Measurements from ENCODE around the gene CD47. TPM values are rescaled to one million over a fixed set of nuclear protein-coding genes. Genes with fewer than 3 reads are reported as not detected.

Gene CD47
- polyA plus RNA-seq, 5 donors = 107 to 238 (median 189) TPM

GRCh38 chr3:108096532-108097321, 5.9 kb upstream of the CD47 start:
- DNase-seq = no peak

DNA sequence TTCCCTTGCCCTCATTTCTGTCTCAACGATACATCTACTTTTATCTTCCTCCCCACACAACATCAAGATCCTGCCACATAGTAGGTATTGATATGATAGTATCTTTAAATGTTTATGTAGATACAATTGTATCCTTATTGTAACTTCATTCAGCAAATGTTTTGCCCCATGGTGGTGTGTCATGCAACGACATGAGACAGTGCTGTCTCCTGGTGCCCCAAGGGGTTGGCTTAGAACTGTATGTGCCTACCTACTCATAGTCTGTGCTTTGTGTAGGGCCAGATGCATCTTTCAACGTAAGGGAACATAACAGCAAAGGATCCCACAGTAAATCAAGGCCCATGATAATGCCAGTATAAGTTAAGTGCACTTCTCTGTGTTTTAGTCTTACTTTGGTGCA, 2.8 kb upstream of the CD47 start:
- no peak for DNase-seq

GRCh38 chr3:108093021-108093420, 2.2 kb upstream of the CD47 start:
- no peak for DNase-seq

DNA sequence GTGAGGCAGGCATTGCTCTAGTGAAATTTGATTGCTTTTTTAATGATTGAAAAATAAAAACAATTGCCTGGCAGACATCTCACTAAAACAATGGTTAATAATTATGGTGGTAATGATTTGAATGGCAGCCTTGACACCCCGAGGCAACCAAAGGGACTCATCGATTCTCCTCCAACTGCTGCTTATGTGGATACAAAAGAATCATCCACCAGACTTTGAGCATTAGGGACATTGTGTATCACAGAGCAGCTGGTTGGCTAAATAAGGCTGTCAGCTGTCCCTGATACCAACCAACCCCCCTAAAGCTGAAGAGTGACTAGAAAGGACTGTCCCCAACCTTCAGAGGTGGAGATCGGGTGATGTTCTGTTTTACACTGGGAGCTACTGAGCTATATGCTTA, 1.7 kb upstream of the CD47 start:
- no peak for DNase-seq

DNA sequence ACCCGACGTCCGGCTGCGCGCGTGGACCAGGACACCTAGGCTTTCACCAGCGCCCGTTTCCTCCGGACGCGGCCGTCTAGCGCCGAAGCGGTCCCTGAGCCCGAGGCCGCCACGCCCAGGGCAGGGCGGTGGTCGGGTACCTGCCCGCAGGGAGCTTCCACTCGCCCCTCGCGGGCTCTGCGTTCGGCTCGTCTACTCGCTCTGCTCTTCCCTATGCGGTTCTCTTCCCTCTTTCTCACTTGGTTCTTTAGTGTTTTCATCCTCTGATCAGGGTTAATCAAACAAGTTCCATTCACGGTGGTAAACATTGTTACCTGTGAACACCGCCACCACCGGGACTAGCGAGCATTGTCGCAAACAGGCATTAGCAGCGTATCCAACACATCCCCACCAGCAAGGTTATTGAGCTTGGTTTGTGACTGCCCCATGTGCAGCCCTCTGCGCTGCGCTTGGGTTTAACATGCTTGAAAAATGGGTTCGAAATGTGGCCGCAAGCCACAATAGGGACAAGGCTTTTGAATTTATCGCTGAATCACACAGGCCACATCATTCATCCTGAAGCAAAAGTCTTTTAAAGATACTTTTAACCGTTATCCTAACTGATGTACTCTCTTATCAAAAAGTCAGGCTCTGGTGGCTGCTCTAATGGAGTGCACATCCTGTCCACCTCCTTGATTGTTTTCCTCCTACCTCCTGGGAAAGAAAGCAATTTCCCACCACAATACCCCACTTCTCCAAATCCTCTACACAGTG, 843 bp upstream of the CD47 start:
- DNase-seq = no peak

- DNase-seq = peak; percentile 65 to 67
Measured at GRCh38 chr3:108090049-108090700, 656 bp downstream of the CD47 start.

DNA sequence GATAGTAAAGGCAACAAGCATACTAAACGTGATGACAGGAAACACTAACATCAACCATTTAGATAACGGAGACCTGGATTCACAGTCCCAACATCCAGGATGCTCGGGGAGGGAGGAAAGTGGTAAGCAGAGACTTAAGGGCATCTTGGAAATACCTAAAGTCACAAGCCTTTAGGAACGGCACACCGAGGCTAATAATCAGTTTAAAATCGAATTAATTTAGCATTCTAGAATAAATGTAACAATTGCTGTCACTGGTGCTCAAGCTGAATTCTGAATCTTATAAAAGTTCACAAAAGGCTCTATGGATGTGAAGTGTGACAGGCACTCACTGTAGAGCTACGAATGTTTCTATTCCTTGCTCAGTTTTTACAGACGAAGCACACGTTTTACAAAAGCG, 1.3 kb downstream of the CD47 start:
- DNase-seq = no peak

- no peak for DNase-seq
Measured at GRCh38 chr3:108088697-108089096, 2.1 kb downstream of the CD47 start.

- no peak for DNase-seq
Measured at GRCh38 chr3:108088146-108088545, 2.7 kb downstream of the CD47 start.

- DNase-seq = no peak
Measured at GRCh38 chr3:108086653-108087052, 4.2 kb downstream of the CD47 start.

DNA sequence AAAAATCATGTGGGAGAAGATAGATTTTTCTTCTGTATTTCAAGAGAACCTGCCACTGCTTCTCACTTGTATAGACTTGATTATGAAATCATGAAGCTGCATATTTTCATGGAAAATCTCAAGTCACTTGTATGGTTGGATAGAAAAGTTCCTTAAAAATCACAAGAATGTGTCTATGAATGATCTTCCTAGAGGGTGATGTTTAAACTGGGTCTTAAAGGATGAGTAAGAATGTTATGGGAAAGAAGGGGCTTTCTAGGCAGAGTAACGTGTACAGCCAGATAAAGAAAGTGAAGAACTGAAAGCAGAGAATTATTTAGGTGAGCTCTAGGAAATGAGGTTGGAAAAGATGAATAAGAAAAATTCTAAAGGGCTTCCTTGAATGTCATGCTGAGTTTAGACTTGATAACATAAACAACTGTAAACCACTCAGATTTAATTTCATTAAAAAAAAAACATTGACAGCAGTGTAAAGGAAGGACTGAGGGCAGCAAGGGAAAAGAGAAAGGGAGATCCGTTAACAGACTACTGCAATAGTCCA, 5.0 kb downstream of the CD47 start:
- no peak for DNase-seq

DNA sequence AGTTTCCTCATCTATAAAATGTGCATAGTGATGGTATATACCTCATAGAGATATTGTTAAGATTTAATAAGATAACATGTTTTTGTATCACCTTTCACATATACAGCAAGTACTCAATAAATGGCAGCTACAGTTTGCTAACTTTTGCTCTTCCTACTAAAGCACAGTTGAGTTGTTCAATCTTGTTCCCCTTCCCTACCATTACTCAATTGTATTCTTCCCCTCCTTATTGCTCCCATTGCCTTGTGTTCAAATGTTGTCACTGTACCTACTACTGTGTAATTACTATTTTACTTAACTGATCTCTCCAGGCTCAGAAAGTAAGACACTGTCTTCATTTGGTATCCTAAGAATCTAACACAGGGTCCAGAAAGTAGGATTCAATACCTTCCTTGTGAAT, 5.5 kb downstream of the CD47 start:
- no peak for DNase-seq

GRCh38 chr3:108079877-108080276, 11.0 kb downstream of the CD47 start:
- no peak for DNase-seq

- DNase-seq = no peak
Measured at GRCh38 chr3:108079043-108079442, 11.8 kb downstream of the CD47 start.

- DNase-seq = no peak
Measured at GRCh38 chr3:108076564-108076963, 14.3 kb downstream of the CD47 start.

DNA sequence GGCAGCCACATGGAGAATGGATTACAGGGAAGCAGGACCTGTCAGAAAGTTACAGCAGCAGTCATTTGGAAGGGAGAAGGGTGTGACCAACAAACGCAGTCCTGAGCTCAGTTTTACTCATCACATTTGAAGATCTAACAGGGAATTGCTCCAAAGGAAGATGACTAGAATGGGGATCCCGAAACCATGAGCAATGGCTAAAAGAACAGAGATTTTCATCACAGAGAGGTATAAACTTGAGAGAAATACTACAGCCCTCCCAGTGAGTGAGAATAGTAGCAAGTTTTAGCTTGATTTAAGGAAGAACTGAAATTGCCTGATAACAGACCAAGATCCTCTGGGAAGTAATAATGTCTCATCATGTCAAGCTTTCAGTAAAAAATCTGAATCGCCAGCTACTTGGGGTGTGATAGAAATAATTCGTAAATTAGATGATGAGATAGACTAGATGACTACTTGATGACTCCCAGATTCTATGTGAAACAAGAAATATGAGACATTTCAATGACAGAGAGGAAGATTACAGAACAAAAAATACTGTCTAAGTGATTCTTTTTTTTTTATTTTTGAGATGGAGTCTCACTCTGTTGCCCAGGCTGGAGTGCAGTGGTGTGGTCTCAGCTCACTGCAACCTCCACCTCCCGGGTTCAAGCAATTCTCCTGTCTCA, 16.9 kb downstream of the CD47 start:
- no peak for DNase-seq

DNA sequence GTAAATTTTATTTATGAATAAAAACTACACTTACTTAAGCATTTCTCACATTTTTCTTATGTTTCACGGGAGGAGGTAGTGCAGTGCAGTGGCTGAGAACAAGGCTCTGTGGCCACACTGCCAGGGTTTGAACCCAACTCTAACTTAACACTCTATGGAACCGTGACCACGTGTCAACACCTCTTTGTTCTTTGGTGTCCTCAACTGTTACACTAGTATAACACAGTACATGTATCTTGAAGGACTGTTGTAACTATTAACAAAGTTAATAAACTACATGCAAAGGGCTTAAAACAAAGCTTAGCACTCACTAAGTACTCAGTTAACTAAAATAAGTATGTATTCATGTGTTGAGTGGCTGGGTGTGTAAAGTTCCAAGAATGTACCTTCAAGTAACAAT, 19.5 kb downstream of the CD47 start:
- DNase-seq = no peak

GRCh38 chr3:108070356-108070755, 20.5 kb downstream of the CD47 start:
- DNase-seq = no peak

DNA sequence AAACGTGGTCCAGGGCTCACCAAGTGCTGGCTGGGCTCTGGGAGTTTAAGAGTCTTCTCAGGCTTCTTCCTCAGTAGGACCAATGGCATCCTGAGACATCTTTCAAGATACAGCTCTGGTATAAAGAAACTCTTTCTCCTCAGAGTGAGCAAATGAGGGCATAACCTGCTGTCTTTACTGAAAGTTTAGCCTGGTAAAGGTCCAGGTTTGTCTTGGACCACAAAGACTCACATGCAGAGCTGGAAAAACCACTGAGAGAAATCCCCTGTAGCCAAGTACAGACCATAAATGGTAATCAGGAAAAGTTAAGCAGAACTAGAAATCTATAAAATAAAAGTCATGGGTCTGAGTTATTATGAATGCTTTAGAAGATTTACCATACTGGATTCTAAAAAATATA, 23.1 kb downstream of the CD47 start:
- DNase-seq = no peak

DNA sequence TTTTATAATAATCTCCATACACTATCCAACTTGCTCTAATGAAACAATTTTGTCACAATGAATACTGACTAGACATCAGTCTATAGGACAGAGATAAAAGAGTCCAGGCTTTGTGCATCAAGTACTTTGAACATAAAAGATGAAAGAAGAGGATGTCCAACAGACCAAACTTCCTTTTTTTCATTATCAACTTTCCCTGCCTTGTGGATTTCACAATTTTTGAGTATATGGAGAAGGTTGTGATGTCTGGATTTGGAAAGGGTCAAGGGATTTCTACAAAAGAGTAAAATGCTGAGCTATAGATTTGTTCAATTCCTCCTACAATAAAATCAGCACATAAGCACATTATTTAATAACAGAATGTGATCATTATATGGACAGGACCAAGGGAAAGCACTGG, 25.7 kb downstream of the CD47 start:
- DNase-seq = no peak

GRCh38 chr3:108064293-108064887, 26.4 kb downstream of the CD47 start:
- no peak for DNase-seq

DNA sequence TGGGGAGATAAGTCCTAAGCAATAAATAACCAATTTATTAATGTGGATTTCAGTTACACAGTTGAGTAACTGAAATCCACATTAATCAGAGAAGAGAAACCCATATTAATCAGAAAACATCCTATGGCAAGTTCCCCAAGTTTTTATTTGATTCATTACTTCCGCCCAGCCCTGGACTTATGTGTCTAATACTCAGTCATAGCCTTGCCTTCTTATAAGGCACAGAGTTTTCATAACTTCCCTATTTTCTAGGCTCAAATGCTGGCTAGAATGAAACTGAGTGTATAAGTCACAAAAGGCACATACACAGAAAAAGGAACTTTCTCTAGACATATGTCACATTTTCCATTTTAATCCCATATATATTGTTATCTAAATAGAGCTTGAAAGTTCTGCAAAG, 28.8 kb downstream of the CD47 start:
- no peak for DNase-seq
